Stimulated activated CD4-positive, alpha-beta T cell treated with anti-CD3 and anti-CD28 coated beads, Interleukin-12 subunit alpha, Interleukin-12 subunit beta, amount 100 ng/mL, for 4 hours (primary cell): ENCODE data around the gene HOXD12.

Source experiments
- DNase-seq: peaks from one replicate; pipeline ENCODE4 v3.0.0-alpha.2; 2020

The HOXD12 gene

GRCh38 chr2:176081837-176082524, 17.6 kb upstream of the HOXD12 start:
- DNase-seq = no peak

GRCh38 chr2:176082525-176082823, 17.1 kb upstream of the HOXD12 start:
- DNase-seq = no peak

- DNase-seq = no peak
Measured at GRCh38 chr2:176082824-176083751, 16.5 kb upstream of the HOXD12 start.

GRCh38 chr2:176083796-176084261, 15.8 kb upstream of the HOXD12 start, which contains the start of gene EVX2:
Gene EVX2 (minus strand): TSS chr2:176083962. CDS start chr2:176083776, 186 bp downstream.
- no peak for DNase-seq

- DNase-seq = no peak
Measured at GRCh38 chr2:176084611-176085119, 14.9 kb upstream of the HOXD12 start.

- no peak for DNase-seq
Measured at GRCh38 chr2:176085120-176085788, 14.3 kb upstream of the HOXD12 start.

GRCh38 chr2:176085861-176086771, 13.5 kb upstream of the HOXD12 start:
- DNase-seq = no peak

- DNase-seq = no peak
Measured at GRCh38 chr2:176087330-176088047, 12.1 kb upstream of the HOXD12 start.

- no peak for DNase-seq
Measured at GRCh38 chr2:176088048-176088936, 11.3 kb upstream of the HOXD12 start.

GRCh38 chr2:176088937-176089842, 10.4 kb upstream of the HOXD12 start:
- DNase-seq = no peak

- DNase-seq = no peak
Measured at GRCh38 chr2:176089843-176090395, 9.7 kb upstream of the HOXD12 start.

- no peak for DNase-seq
Measured at GRCh38 chr2:176090862-176091261, 8.7 kb upstream of the HOXD12 start.

GRCh38 chr2:176091329-176092258, 8.0 kb upstream of the HOXD12 start:
- DNase-seq = no peak

- no peak for DNase-seq
Measured at GRCh38 chr2:176092270-176093144, 7.1 kb upstream of the HOXD12 start, which contains the start of gene HOXD13. Gene HOXD13 (plus strand): TSS chr2:176092721. CDS start chr2:176092891, 170 bp downstream.

- no peak for DNase-seq
Measured at GRCh38 chr2:176093145-176093897, 6.3 kb upstream of the HOXD12 start.

GRCh38 chr2:176093898-176094249, 5.7 kb upstream of the HOXD12 start:
- no peak for DNase-seq
